ENCODE measurements around the gene CLBA1. TPM values are rescaled to one million over a fixed set of nuclear protein-coding genes. Genes with fewer than 3 reads are reported as not detected.

CLBA1 gene
- polyA plus RNA-seq, 2 of the 4 experiments (the other 2 are of a cell fraction), result 11.5 to 12.0 TPM

DNA sequence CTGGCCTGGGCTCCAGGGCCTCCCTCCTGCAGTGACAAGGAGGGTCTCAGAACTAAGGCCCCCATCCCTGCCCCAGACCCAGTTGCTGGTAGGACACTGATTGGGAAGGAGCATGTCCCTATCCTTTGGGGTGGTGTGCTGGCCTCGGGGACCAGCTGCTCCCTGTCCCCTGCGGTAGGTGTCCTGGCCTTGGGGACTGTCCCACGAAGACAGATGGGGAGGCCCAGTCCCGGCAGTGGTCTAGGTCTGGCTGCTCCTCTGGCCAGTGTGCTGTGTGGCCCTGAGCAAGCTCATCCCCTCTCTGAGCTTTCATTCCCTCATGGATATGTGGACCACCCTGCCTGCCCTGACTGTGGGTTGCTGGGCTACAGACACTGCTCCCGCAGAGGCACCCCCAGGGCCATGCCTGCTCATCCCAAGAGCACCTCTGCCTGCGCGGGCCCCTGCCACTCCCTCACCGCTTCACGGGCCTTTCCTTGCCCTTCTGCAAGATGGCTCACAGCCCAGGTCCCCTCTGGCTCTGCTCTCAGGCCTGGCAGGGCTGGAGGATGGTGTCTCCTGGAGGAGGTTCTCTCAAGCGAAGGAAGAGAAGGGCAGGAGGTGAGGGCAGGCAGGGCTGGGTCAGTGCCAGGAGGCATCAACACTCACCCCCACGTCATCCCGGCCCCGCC is 19.9 kb upstream of the CLBA1 start:
- 81% methylated on average over 13 of the region's 13 CpGs for WGBS (ENCODE audit: missing lambda C conversion rate)
- ChIA-PET CTCF (interaction anchor here (1.2 to 8.7 kb wide), 3 partner anchors 11 to 70 kb away, joined by 3 to 86 read pairs (median 12); no protein-coding TSS in a partner anchor), POLR2A (no interaction called here)

DNA sequence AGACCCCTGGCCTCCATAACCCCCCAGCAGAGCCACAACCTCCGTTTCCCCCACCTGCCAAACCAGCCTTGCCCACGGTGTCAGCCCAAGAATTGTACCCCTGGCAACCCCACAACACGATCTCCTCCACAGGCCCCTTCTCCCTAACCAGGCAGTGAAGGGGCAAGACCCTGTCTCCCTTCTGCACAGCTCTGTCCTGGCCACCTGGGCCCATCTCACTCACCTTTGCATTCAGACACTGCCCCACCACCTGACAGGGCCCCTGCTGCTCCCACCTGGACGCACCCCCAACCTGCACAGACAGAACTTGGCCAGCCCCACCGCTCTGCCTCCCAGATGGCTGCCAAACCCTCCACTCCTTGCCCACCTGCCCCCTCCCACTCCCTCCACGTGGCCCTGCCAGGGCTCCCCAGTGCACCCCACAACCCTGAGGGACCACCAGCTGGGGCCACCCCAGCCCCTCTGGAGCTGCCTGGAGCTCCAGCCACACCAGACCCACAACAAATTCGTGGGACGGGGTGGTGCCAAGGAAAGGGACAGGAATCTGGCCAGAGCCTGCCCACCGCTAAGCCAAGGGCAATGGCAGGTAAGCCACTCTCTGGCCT is 19.2 kb upstream of the CLBA1 start:
- ATAC-seq (no peak), DNase-seq (ENCODE audit: low read depth in 1 of 2, low spot score in 1 of 2) (no peak), FAIRE-seq (no peak)
- Histone ChIP-seq H3K4me3 (no peak overlapping the region), H3K4me2 (0 out of 3 replicates have a peak overlapping the region, but pooled peaks have one; percentile 97), H3K9me3 (no peaks in the 10 kb centered on the region), H3K27ac (peak overlapping the region in 1 of 2 experiments; percentile 97; a peak in 4 of 6 replicates), H3K4me1 (peaks cover 45% of the 10 kb centered on the region)
- WGBS (ENCODE audit: missing lambda C conversion rate), result 95% methylated on average over 7 of the region's 9 CpGs
- POLR2A ChIA-PET, result no interaction called here
- TF ChIP-seq, protein P1, sequence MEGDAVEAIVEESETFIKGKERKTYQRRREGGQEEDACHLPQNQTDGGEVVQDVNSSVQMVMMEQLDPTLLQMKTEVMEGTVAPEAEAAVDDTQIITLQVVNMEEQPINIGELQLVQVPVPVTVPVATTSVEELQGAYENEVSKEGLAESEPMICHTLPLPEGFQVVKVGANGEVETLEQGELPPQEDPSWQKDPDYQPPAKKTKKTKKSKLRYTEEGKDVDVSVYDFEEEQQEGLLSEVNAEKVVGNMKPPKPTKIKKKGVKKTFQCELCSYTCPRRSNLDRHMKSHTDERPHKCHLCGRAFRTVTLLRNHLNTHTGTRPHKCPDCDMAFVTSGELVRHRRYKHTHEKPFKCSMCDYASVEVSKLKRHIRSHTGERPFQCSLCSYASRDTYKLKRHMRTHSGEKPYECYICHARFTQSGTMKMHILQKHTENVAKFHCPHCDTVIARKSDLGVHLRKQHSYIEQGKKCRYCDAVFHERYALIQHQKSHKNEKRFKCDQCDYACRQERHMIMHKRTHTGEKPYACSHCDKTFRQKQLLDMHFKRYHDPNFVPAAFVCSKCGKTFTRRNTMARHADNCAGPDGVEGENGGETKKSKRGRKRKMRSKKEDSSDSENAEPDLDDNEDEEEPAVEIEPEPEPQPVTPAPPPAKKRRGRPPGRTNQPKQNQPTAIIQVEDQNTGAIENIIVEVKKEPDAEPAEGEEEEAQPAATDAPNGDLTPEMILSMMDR (IDR thresholded peaks at IDR 0.05), result no peak
- TF ChIP-seq, protein P2, sequence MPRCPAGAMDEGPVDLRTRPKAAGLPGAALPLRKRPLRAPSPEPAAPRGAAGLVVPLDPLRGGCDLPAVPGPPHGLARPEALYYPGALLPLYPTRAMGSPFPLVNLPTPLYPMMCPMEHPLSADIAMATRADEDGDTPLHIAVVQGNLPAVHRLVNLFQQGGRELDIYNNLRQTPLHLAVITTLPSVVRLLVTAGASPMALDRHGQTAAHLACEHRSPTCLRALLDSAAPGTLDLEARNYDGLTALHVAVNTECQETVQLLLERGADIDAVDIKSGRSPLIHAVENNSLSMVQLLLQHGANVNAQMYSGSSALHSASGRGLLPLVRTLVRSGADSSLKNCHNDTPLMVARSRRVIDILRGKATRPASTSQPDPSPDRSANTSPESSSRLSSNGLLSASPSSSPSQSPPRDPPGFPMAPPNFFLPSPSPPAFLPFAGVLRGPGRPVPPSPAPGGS (IDR thresholded peaks at IDR 0.05), result no peak
- no peak for TF ChIP-seq CBX2 (IDR thresholded peaks at IDR 0.05; ENCODE audit: borderline replicate concordance, low read depth)
- no peak for TF ChIP-seq ZSCAN20 (CRISPR knock-in tag; IDR thresholded peaks at IDR 0.05)
- TF ChIP-seq NPAS2 (CRISPR knock-in tag; IDR thresholded peaks at IDR 0.05; ENCODE audit: borderline replicate concordance), result no peak
- CTCF ChIA-PET, result interaction anchor here (1.0 to 8.7 kb wide), 4 partner anchors 8 to 71 kb away, joined by 3 to 86 read pairs (median 24); no protein-coding TSS in a partner anchor

More for the DNA sequence above, 19.9 kb upstream of the CLBA1 start:
- ATAC-seq (no peak), FAIRE-seq (no peak), DNase-seq (ENCODE audit: low read depth in 1 of 2, low spot score in 1 of 2) (no peak)
- no peak overlapping the region for H3K4me3 ChIP-seq
- H3K4me2 ChIP-seq, result no peak overlapping the region
- TF ChIP-seq, protein P1 (IDR thresholded peaks at IDR 0.05), result no peak
- no peak for TF ChIP-seq ZNF302 (CRISPR knock-in tag; IDR thresholded peaks at IDR 0.05)
- no peak for TF ChIP-seq CHD2 (IDR thresholded peaks at IDR 0.05; ENCODE audit: low read length, partially characterized antibody)
- H3K4me1 ChIP-seq, result peaks cover 38% of the 10 kb centered on the region
- no peaks in the 10 kb centered on the region for H3K9me3 ChIP-seq
- no peak overlapping the region for H3K27ac ChIP-seq

DNA sequence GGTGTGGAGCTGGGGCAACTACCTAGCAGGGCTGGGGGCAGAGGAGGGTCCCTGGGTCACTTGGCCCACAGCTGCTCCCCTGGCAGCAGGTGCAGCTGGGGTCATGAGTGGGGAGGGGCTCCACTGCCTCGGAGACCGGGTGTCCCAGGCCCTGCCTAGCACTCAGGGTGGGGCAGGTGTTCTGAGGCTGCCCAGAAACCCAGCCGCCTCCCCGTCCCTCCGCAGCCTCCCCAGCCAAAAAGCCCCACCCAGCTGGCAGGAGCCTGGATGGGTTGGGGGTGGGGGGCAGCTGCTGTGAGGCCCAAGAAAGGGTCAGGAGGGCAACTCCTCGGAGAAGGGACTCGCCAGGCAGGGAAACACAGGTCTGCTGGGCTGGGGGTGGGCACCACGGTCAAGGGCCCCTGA is 18.6 kb upstream of the CLBA1 start:
- WGBS (ENCODE audit: missing lambda C conversion rate), result 70% methylated on average over 6 of the region's 8 CpGs
- no peak for ATAC-seq
- Histone ChIP-seq H3K27ac (peak overlapping the region; percentile 97 to 99), H3K9me3 (no peaks in the 10 kb centered on the region), H3K4me2 (peak overlapping the region; percentile 97), H3K4me3 (no peak overlapping the region), H3K4me1 (peaks cover 51% of the 10 kb centered on the region)
- ChIA-PET CTCF (interaction anchor here (1.0 to 8.7 kb wide), 4 partner anchors 9 to 71 kb away, joined by 3 to 86 read pairs (median 24); no protein-coding TSS in a partner anchor), POLR2A (no interaction called here)
- no peak for DNase-seq (ENCODE audit: low read depth in 1 of 2, low spot score in 1 of 2)
- no peak for FAIRE-seq
- TF ChIP-seq MYC (IDR thresholded peaks at IDR 0.05; ENCODE audit: borderline replicate concordance, low read length), result no peak
- no peak for TF ChIP-seq HOXB13 (CRISPR knock-in tag; IDR thresholded peaks at IDR 0.05; ENCODE audit: low read depth)
- TF ChIP-seq, protein P3, sequence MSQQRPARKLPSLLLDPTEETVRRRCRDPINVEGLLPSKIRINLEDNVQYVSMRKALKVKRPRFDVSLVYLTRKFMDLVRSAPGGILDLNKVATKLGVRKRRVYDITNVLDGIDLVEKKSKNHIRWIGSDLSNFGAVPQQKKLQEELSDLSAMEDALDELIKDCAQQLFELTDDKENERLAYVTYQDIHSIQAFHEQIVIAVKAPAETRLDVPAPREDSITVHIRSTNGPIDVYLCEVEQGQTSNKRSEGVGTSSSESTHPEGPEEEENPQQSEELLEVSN (IDR thresholded peaks at IDR 0.05; ENCODE audit: borderline replicate concordance, low read depth), result no peak
- TF ChIP-seq MAZ (IDR thresholded peaks at IDR 0.05; ENCODE audit: borderline replicate concordance, low read depth, low read length), result no peak
- TF ChIP-seq GATA3 (IDR thresholded peaks at IDR 0.05; ENCODE audit: borderline replicate concordance), result no peak
- TF ChIP-seq, protein P4, sequence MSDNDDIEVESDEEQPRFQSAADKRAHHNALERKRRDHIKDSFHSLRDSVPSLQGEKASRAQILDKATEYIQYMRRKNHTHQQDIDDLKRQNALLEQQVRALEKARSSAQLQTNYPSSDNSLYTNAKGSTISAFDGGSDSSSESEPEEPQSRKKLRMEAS (IDR thresholded peaks at IDR 0.05), result no peak
- TF ChIP-seq CBX2 (IDR thresholded peaks at IDR 0.05; ENCODE audit: borderline replicate concordance, low read depth), result no peak
